GM23338 (cell line): ENCODE data around the gene UBQLN1.

ENCODE experiments used
- CREB1 ChIP-seq: fragments of 250-450 bp; sonication (Bioruptor Pico); IDR thresholded peaks from 2 replicates; pipeline ENCODE4 v1.5.0; 2020; ENCODE audit warnings: low read depth, mild to moderate bottlenecking, moderate library complexity
- EZH2 ChIP-seq: fragments of 200-600 bp; sonication (generic); IDR thresholded peaks from one replicate; pipeline ENCODE4 v1.8.0; 2017; ENCODE audit warnings: antibody characterized with exemption, mild to moderate bottlenecking, low read depth; ENCODE audit not compliant: unreplicated experiment
- EZH2phosphoT487 ChIP-seq: fragments of 200-600 bp; sonication (generic); IDR thresholded peaks from one replicate; pipeline ENCODE4 v1.8.1; 2018; ENCODE audit warnings: antibody characterized with exemption; ENCODE audit not compliant: unreplicated experiment
- JUNB ChIP-seq: IDR thresholded peaks from one replicate; pipeline ENCODE4 v1.6.1; 2016; ENCODE audit warnings: antibody characterized with exemption; ENCODE audit not compliant: unreplicated experiment
- NANOG ChIP-seq: IDR thresholded peaks from 2 replicates; pipeline ENCODE4 v1.6.1; 2016; ENCODE audit warnings: antibody characterized with exemption, borderline replicate concordance
- POLR2AphosphoS5 ChIP-seq: IDR thresholded peaks from 2 replicates; pipeline ENCODE4 v1.6.1; 2016; ENCODE audit warnings: antibody characterized with exemption, low read depth
- STAT1 ChIP-seq: IDR thresholded peaks from one replicate; pipeline ENCODE4 v1.6.1; 2016; ENCODE audit warnings: antibody characterized with exemption; ENCODE audit not compliant: unreplicated experiment
- ZNF114 ChIP-seq: fragments of 250-450 bp; sonication (Bioruptor Pico); IDR thresholded peaks from 2 replicates; pipeline ENCODE4 v1.5.0; 2020; ENCODE audit warnings: mild to moderate bottlenecking, moderate library complexity
- ZNF331 ChIP-seq: fragments of 250-450 bp; sonication (Bioruptor Pico); IDR thresholded peaks from 2 replicates; pipeline ENCODE4 v1.5.0; 2020; ENCODE audit warnings: low read depth, mild to moderate bottlenecking, moderate library complexity
- TF ChIP-seq, protein P1 (sequence below), 2 experiments: fragments of 200-600 bp in 1 of 2; sonication (generic) in 1 of 2; conservative IDR thresholded peaks; 2 replicates each; pipeline versions ENCODE4 v1.5.1 to v1.6.1; 2016 to 2017; ENCODE audit warnings: antibody characterized with exemption in 2 of 2, low read depth in 2 of 2, mild to moderate bottlenecking in 2 of 2, moderate library complexity in 1 of 2
- TF ChIP-seq, protein P2 (sequence below): IDR thresholded peaks from one replicate; pipeline ENCODE4 v1.6.1; 2018; ENCODE audit warnings: antibody characterized with exemption; ENCODE audit not compliant: unreplicated experiment

DNA sequence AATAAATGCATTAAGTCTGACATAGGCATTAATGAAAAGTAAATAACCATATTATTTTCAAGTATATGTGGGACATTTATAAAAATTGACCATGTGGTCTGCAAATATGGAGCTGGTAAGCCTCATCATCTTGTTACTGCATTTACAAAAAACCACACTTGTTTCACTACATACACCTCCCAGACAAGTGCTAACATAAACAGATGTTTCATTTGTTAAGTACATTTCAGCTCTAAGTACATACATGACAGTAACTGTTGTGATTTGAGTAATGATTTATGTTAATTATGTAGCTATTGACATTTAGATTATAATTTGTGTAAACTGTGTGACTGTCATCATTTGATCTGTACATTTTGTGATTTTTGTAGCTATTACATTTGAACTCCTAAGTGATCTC, 70.9 kb downstream of the UBQLN1 start:
- no peak for TF ChIP-seq ZNF114 (CRISPR knock-in tag)
- TF ChIP-seq, protein P1, sequence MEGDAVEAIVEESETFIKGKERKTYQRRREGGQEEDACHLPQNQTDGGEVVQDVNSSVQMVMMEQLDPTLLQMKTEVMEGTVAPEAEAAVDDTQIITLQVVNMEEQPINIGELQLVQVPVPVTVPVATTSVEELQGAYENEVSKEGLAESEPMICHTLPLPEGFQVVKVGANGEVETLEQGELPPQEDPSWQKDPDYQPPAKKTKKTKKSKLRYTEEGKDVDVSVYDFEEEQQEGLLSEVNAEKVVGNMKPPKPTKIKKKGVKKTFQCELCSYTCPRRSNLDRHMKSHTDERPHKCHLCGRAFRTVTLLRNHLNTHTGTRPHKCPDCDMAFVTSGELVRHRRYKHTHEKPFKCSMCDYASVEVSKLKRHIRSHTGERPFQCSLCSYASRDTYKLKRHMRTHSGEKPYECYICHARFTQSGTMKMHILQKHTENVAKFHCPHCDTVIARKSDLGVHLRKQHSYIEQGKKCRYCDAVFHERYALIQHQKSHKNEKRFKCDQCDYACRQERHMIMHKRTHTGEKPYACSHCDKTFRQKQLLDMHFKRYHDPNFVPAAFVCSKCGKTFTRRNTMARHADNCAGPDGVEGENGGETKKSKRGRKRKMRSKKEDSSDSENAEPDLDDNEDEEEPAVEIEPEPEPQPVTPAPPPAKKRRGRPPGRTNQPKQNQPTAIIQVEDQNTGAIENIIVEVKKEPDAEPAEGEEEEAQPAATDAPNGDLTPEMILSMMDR (conservative IDR thresholded peaks at IDR 0.05; ENCODE audit: low read depth in 2 of 2) = no peak
- TF ChIP-seq EZH2 = no peak
- TF ChIP-seq POLR2AphosphoS5 = no peak
- no peak for TF ChIP-seq CREB1
- TF ChIP-seq STAT1 = no peak
- TF ChIP-seq, protein P2, sequence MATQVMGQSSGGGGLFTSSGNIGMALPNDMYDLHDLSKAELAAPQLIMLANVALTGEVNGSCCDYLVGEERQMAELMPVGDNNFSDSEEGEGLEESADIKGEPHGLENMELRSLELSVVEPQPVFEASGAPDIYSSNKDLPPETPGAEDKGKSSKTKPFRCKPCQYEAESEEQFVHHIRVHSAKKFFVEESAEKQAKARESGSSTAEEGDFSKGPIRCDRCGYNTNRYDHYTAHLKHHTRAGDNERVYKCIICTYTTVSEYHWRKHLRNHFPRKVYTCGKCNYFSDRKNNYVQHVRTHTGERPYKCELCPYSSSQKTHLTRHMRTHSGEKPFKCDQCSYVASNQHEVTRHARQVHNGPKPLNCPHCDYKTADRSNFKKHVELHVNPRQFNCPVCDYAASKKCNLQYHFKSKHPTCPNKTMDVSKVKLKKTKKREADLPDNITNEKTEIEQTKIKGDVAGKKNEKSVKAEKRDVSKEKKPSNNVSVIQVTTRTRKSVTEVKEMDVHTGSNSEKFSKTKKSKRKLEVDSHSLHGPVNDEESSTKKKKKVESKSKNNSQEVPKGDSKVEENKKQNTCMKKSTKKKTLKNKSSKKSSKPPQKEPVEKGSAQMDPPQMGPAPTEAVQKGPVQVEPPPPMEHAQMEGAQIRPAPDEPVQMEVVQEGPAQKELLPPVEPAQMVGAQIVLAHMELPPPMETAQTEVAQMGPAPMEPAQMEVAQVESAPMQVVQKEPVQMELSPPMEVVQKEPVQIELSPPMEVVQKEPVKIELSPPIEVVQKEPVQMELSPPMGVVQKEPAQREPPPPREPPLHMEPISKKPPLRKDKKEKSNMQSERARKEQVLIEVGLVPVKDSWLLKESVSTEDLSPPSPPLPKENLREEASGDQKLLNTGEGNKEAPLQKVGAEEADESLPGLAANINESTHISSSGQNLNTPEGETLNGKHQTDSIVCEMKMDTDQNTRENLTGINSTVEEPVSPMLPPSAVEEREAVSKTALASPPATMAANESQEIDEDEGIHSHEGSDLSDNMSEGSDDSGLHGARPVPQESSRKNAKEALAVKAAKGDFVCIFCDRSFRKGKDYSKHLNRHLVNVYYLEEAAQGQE = no peak
- no peak for TF ChIP-seq EZH2phosphoT487
- no peak for TF ChIP-seq NANOG
- no peak for TF ChIP-seq ZNF331 (CRISPR knock-in tag)
- no peak for TF ChIP-seq JUNB
